Head of caudate nucleus (tissue), 42 donors: ENCODE measurements around the gene OR56B1.
A peak's percentile ranks its signal among the peaks of the same experiment; 100 is the strongest.
"Not testable (repeated sequence)": the region's sequence is repeated elsewhere in the genome, so short reads cannot be mapped to it uniquely, and the experiment has no call there.

Source experiments
- DNase-seq, 42 donors: peaks; one replicate each; pipeline versions ENCODE4 v3.0.0 to v3.0.0-alpha.2; 2020 to 2021; ENCODE audit warnings: mixed read lengths in 7 of 42
- intact Hi-C: fragments of 100-400 bp; cut with DNase I; formaldehyde crosslinking; loops from one replicate; pipeline ENCODE4 v1.15.0; 2022

OR56B1 gene, protein sequence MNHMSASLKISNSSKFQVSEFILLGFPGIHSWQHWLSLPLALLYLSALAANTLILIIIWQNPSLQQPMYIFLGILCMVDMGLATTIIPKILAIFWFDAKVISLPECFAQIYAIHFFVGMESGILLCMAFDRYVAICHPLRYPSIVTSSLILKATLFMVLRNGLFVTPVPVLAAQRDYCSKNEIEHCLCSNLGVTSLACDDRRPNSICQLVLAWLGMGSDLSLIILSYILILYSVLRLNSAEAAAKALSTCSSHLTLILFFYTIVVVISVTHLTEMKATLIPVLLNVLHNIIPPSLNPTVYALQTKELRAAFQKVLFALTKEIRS

GRCh38 chr11:5736396-5736795, at the start of gene OR56B1:
OR56B1 (plus strand) TSS chr11:5736448; CDS start chr11:5736517, 69 bp downstream.
- DNase-seq, result no peak
- intact Hi-C loops, result no loop called here

DNA sequence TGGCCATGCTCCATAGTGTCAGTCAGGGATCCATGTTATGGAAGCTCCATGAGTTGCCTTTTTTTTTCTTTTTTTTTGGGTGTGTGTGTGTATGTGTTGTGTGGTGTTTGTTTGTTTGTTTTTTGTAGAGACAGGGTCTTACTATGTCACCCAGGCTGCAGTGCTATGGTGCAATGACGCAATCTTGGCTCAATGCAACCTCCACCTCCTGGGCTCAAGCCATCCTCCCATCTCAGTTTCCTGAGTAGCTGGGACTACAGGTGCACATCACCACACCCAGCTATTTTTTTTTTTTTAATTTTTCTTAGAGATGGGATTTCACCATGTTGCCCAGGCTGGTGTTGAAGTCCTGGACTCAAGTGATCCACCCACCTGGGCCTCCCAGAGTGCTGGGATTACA, 47.8 kb upstream of the OR56B1 start:
- intact Hi-C loops, result no loop called here
- DNase-seq, result no peak

GRCh38 chr11:5689551-5689983, 46.7 kb upstream of the OR56B1 start, which contains the start of gene TRIM22:
TRIM22 (plus strand) TSS chr11:5689790; CDS start chr11:5696233, 6,443 bp downstream.
- intact Hi-C loops, result no loop called here
- peak in 10 of 42 donors; percentile 16 to 67 (median 26) for DNase-seq

DNA sequence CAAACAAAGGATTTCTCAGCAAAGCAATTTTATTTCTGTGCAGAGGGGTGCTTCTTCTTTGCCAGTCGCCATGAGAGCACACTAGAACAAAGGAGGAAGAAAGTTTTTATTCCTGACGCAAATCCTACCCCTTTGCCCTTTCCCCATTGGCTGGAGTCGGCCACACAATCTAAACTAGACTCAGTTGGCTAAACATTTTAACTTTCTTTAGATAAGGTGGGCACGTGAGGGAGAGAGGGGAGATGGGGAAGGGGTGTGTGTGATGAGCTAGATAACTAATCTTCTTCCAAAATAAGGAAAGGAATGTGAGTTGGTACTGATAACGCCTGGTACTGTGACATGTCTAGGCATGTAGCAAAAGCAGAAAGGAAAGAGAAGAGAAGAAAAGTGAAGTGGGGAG, 46.0 kb upstream of the OR56B1 start:
- DNase-seq, result peak in 1 of 42 donors; percentile 12
- intact Hi-C loops, result no loop called here

GRCh38 chr11:5690736-5691135, 45.5 kb upstream of the OR56B1 start:
- no peak for DNase-seq
- intact Hi-C loops, result no loop called here

DNA sequence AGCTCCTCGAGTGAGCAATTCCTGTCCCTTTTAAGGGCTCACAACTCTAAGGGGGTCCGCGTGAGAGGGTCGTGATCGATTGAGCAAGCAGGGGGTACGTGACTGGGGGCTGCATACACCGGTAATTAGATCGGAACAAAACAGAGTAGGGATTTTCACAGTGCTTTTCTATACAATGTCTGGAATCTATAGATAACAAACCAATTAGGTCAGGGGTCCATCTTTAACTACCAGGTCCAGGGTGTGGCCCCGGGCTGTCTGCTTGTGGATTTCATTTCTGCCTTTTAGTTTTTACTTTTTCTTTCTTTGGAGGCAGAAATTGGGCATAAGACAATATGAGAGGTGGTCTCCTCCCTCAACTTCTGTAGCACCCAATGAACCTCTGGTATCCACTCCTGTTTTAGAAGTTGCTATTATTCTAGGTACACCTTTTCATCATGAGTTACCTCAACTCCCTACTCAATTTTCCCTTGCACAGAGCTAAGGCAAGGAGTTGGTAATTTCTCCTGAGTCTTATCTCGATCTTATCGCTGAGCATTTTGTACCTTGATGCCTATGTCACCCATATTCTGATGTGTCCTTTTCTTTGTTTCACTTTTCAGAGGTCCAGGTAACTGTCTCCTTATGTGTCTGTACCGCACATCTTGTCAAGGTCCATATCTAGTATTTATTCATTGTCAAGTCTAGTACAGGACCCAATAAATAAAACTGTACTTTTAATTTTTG, 44.8 kb upstream of the OR56B1 start:
- intact Hi-C loops, DNase-seq: not testable (repeated sequence)

GRCh38 chr11:5691964-5692361, 44.3 kb upstream of the OR56B1 start:
- intact Hi-C loops, result no loop called here
- DNase-seq, result no peak

GRCh38 chr11:5694642-5695041, 41.6 kb upstream of the OR56B1 start:
- no peak for DNase-seq
- intact Hi-C loops, result no loop called here

DNA sequence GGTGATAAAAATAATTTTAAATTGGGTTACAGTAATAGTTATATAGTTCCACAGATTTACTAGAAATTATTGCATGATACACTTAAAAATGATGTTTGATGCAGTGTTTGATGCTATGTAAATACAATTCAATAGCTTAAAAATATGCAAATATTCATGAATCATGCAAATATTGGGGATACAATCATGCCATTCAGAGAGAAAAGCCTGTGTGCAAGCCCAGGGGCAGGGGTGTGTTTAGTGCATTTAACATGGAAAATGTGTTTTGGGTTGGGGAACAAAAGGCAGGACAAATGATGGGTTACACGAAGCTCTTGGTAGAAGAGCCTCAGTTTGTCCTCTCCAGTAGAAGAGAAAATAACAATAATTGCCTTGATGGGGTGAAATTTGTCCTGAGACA, 40.7 kb upstream of the OR56B1 start:
- intact Hi-C loops, result no loop called here
- DNase-seq, result no peak

DNA sequence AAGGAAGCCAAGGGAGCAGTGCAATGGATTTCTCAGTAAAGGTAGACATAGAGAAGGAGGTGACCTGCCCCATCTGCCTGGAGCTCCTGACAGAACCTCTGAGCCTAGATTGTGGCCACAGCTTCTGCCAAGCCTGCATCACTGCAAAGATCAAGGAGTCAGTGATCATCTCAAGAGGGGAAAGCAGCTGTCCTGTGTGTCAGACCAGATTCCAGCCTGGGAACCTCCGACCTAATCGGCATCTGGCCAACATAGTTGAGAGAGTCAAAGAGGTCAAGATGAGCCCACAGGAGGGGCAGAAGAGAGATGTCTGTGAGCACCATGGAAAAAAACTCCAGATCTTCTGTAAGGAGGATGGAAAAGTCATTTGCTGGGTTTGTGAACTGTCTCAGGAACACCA, 40.0 kb upstream of the OR56B1 start:
- DNase-seq, result no peak
- intact Hi-C loops, result no loop called here

- intact Hi-C loops, result no loop called here
- no peak for DNase-seq
These were observed 38.0 kb upstream of the OR56B1 start for GRCh38 chr11:5698281-5698680.

DNA sequence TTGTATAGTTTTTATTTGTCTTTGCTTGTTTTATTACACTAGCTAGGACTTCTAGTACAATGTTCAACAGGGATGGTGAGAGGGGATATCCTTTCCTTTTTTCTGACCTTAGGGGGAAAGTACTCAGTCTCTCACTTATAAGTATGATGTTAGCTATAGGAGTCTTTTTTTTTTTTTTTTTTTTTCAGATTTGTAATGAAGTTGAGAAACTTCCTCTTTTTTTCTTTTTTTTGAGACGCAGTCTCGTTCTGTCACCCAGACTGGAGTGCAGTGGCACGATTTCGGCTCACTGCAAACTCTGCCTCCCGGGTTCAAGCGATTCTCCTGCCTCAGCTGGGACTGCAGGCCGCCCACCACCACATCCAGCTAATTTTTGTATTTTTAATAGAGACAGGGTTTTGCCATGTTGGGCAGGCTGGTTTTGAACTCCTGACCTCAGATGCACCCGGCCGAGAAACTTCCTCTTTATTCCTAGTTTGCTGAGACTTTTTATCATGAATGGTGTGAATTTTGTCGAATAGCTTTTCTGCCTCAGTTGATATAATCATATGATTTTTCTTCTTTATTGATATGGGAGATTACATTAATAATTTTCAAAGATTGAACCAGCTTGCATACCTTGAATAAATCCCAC, 35.7 kb upstream of the OR56B1 start:
- intact Hi-C loops, result no loop called here
- DNase-seq, result no peak

- DNase-seq, result no peak
- intact Hi-C loops, result no loop called here
These were observed 35.1 kb upstream of the OR56B1 start for GRCh38 chr11:5701055-5701577.

- intact Hi-C loops, result no loop called here
- no peak for DNase-seq
These were observed 32.3 kb upstream of the OR56B1 start for GRCh38 chr11:5703741-5704536.

- intact Hi-C loops, result no loop called here
- DNase-seq, result no peak
These were observed 30.6 kb upstream of the OR56B1 start for GRCh38 chr11:5705688-5706087.

GRCh38 chr11:5712507-5712906, 23.7 kb upstream of the OR56B1 start:
- no peak for DNase-seq
- intact Hi-C loops, result no loop called here

- no peak for DNase-seq
- intact Hi-C loops, result no loop called here
These were observed 22.6 kb upstream of the OR56B1 start for GRCh38 chr11:5713695-5714094.

DNA sequence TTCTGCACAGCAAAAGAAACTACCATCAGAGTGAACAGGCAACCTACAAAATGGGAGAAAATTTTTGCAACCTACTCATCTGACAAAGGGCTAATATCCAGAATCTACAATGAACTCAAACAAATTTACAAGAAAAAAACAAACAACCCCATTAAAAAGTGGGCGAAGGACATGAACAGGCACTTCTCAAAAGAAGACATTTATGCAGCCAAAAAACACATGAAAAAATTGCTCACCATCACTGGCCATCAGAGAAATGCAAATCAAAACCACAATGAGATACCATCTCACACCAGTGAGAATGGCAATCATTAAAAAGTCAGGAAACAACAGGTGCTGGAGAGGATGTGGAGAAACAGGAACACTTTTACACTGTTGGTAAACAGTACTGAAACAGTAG, 19.7 kb upstream of the OR56B1 start:
- intact Hi-C loops, DNase-seq: not testable (repeated sequence)
